SK-N-SH treated with all-trans-retinoic acid at 6 μM for 48 hours (cell line): ENCODE measurements around the gene C1QTNF3.

Experiments used
- ATAC-seq: fragments of 200-7000 bp; cut with Tn5 transposase; 3 replicates; pipeline ENCODE4 v1.9.1; 2020; ENCODE audit warnings: mild to moderate bottlenecking, moderate library complexity
- ARNTL ChIP-seq: fragments of 450-650 bp; formaldehyde crosslinking; IDR thresholded peaks from 2 replicates; pipeline ENCODE4 v1.5.0; 2020; ENCODE audit warnings: low read depth, mild to moderate bottlenecking, moderate library complexity, borderline replicate concordance
- CSDC2 ChIP-seq: fragments of 250-450 bp; sonication (Bioruptor Pico); IDR thresholded peaks from 2 replicates; pipeline ENCODE4 v1.5.0; 2020; ENCODE audit warnings: mild to moderate bottlenecking, moderate library complexity
- GLIS3 ChIP-seq: fragments of 250-450 bp; sonication (Bioruptor Pico); IDR thresholded peaks from 2 replicates; pipeline ENCODE4 v1.5.0; 2020; ENCODE audit warnings: mild to moderate bottlenecking, moderate library complexity
- ISL1 ChIP-seq: fragments of 250-450 bp; sonication (Bioruptor Pico); IDR thresholded peaks from 2 replicates; pipeline ENCODE4 v2.1.2; 2022; ENCODE audit warnings: mild to moderate bottlenecking, moderate library complexity
- OSR1 ChIP-seq: fragments of 250-450 bp; sonication (Bioruptor Pico); IDR thresholded peaks from 2 replicates; pipeline ENCODE4 v1.8.0; 2022; ENCODE audit warnings: moderate library complexity, mild to moderate bottlenecking, inconsistent platforms
- PPARA ChIP-seq: fragments of 250-450 bp; sonication (Bioruptor Pico); IDR thresholded peaks from 2 replicates; pipeline ENCODE4 v1.5.0; 2020; ENCODE audit warnings: mild to moderate bottlenecking, borderline replicate concordance
- SNAI2 ChIP-seq: fragments of 250-450 bp; sonication (Bioruptor Pico); IDR thresholded peaks from 2 replicates; pipeline ENCODE4 v1.5.0; 2020; ENCODE audit warnings: mild to moderate bottlenecking, moderate library complexity
- TCF4 ChIP-seq: fragments of 250-450 bp; sonication (Bioruptor Pico); IDR thresholded peaks from 2 replicates; pipeline ENCODE4 v1.8.0; 2021; ENCODE audit warnings: mild to moderate bottlenecking, moderate library complexity, borderline replicate concordance
- ZC3H10 ChIP-seq: fragments of 250-450 bp; sonication (Bioruptor Pico); IDR thresholded peaks from 2 replicates; pipeline ENCODE4 v1.5.1; 2021; ENCODE audit warnings: mild to moderate bottlenecking, moderate library complexity
- ZFP3 ChIP-seq: fragments of 250-450 bp; sonication (Bioruptor Pico); IDR thresholded peaks from 2 replicates; pipeline ENCODE4 v1.5.0; 2020; ENCODE audit warnings: mild to moderate bottlenecking, moderate library complexity
- ZNF565 ChIP-seq: fragments of 450-650 bp; formaldehyde crosslinking; conservative IDR thresholded peaks from 2 replicates; pipeline ENCODE4 v1.5.0; 2020; ENCODE audit warnings: low read depth, mild to moderate bottlenecking, moderate library complexity
- ZNF70 ChIP-seq: fragments of 450-650 bp; formaldehyde crosslinking; IDR thresholded peaks from 2 replicates; pipeline ENCODE4 v1.5.0; 2020; ENCODE audit warnings: mild to moderate bottlenecking, moderate library complexity
- ZNF8 ChIP-seq: fragments of 450-650 bp; formaldehyde crosslinking; IDR thresholded peaks from 2 replicates; pipeline ENCODE4 v1.5.0; 2020; ENCODE audit warnings: mild to moderate bottlenecking, moderate library complexity
- TF ChIP-seq, protein P1 (sequence below): fragments of 250-450 bp; sonication (Bioruptor Pico); IDR thresholded peaks from 2 replicates; pipeline ENCODE4 v1.5.1; 2021; ENCODE audit warnings: mild to moderate bottlenecking, moderate library complexity
- TF ChIP-seq, protein P2 (sequence below): fragments of 250-450 bp; sonication (Bioruptor Pico); IDR thresholded peaks from 2 replicates; pipeline ENCODE4 v1.5.0; 2020; ENCODE audit warnings: mild to moderate bottlenecking, moderate library complexity
- TF ChIP-seq, protein P3 (sequence below): fragments of 250-450 bp; sonication (Bioruptor Pico); IDR thresholded peaks from 2 replicates; pipeline ENCODE4 v1.8.0; 2021; ENCODE audit warnings: low read depth, mild to moderate bottlenecking, moderate library complexity, borderline replicate concordance
- TF ChIP-seq, protein P4 (sequence below): fragments of 250-450 bp; sonication (Bioruptor Pico); IDR thresholded peaks from 2 replicates; pipeline ENCODE4 v1.5.1; 2020; ENCODE audit warnings: low read depth, mild to moderate bottlenecking, moderate library complexity

Gene C1QTNF3

DNA sequence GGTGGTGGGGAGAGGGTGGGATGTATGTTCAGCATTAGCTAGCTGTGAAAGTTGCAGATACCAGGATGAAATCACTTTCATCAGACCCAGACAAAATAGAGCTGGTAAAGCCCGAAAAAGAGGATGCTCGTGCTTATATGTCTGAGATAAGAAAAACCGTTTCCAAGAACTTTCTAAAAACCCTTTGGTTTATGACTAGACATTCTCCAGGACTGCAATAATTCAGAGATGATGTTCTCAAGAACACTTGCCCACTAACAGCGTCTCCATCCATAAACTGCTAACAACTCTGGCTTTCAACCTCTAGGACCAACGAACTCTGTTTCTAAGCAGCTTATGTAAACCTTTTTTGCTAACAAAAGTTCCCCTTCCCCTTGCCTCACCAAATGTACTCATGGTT lies 26.8 kb downstream of the C1QTNF3 start (continued):
- TF ChIP-seq, protein P1, sequence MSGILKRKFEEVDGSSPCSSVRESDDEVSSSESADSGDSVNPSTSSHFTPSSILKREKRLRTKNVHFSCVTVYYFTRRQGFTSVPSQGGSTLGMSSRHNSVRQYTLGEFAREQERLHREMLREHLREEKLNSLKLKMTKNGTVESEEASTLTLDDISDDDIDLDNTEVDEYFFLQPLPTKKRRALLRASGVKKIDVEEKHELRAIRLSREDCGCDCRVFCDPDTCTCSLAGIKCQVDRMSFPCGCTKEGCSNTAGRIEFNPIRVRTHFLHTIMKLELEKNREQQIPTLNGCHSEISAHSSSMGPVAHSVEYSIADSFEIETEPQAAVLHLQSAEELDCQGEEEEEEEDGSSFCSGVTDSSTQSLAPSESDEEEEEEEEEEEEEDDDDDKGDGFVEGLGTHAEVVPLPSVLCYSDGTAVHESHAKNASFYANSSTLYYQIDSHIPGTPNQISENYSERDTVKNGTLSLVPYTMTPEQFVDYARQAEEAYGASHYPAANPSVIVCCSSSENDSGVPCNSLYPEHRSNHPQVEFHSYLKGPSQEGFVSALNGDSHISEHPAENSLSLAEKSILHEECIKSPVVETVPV (CRISPR knock-in tag), result no peak

DNA sequence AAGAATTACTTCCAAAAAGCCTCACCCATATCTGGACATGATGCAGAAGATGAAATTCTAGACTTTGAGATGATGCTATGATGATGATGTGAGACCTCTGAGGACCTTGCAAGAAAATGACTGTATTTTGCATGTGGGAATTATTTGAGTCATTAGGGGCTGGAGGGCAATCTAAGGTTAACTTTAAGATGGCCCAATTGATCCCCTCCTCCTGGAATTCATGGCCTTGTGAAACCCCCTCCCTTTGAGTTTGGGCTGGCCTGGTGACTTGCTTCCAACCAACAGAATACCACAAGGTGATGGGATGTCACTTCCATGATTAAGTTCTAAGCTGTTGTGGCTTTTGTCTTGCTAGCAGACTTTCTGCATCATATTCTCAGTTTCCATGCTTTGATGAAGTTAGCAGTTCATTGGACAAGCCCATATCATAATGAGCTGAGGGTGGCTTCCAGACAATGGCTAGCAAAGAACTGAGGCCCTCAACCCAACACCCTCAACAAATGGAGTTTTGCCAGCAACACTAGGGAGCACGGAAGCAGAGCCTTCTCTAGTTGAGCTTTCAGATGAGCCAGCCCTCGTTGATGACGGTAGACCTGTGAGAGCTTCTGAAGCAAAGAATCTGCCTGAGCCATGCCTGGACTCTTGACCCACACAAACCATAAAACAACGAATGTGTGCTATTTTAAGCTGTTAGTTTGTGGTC lies 27.7 kb downstream of the C1QTNF3 start:
- no peak for ATAC-seq
- TF ChIP-seq ISL1 (CRISPR knock-in tag) (no peak), OSR1 (CRISPR knock-in tag) (no peak), ZNF8 (CRISPR knock-in tag) (no peak), ZFP3 (CRISPR knock-in tag) (no peak), PPARA (no peak), GLIS3 (no peak), SNAI2 (CRISPR knock-in tag) (no peak), ARNTL (no peak)
- TF ChIP-seq, protein P2, sequence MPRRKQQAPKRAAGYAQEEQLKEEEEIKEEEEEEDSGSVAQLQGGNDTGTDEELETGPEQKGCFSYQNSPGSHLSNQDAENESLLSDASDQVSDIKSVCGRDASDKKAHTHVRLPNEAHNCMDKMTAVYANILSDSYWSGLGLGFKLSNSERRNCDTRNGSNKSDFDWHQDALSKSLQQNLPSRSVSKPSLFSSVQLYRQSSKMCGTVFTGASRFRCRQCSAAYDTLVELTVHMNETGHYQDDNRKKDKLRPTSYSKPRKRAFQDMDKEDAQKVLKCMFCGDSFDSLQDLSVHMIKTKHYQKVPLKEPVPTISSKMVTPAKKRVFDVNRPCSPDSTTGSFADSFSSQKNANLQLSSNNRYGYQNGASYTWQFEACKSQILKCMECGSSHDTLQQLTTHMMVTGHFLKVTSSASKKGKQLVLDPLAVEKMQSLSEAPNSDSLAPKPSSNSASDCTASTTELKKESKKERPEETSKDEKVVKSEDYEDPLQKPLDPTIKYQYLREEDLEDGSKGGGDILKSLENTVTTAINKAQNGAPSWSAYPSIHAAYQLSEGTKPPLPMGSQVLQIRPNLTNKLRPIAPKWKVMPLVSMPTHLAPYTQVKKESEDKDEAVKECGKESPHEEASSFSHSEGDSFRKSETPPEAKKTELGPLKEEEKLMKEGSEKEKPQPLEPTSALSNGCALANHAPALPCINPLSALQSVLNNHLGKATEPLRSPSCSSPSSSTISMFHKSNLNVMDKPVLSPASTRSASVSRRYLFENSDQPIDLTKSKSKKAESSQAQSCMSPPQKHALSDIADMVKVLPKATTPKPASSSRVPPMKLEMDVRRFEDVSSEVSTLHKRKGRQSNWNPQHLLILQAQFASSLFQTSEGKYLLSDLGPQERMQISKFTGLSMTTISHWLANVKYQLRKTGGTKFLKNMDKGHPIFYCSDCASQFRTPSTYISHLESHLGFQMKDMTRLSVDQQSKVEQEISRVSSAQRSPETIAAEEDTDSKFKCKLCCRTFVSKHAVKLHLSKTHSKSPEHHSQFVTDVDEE, result no peak

DNA sequence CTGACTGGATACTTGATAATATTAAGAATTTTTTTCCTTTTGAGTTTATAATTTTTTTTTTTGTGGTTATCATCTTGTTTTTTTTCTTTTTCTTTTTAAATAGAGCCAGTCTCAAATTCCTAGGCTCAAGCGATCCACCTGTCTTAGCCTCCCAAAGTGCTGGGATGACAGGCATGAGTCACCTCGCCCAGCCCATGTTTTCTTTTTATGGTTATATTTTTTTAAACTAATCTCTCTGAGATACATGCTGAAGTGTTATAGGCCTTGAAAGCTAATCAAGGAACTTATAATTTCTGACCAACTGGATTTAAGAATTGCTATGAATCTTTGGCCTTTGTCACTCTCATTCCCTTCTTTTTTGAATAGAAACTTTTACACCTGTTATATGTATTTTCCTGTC lies 28.4 kb downstream of the C1QTNF3 start:
- TF ChIP-seq, protein P3, sequence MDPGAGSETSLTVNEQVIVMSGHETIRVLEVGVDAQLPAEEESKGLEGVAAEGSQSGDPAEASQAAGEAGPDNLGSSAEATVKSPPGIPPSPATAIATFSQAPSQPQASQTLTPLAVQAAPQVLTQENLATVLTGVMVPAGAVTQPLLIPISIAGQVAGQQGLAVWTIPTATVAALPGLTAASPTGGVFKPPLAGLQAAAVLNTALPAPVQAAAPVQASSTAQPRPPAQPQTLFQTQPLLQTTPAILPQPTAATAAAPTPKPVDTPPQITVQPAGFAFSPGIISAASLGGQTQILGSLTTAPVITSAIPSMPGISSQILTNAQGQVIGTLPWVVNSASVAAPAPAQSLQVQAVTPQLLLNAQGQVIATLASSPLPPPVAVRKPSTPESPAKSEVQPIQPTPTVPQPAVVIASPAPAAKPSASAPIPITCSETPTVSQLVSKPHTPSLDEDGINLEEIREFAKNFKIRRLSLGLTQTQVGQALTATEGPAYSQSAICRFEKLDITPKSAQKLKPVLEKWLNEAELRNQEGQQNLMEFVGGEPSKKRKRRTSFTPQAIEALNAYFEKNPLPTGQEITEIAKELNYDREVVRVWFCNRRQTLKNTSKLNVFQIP (CRISPR knock-in tag), result no peak
- TF ChIP-seq CSDC2 (no peak), ZC3H10 (CRISPR knock-in tag) (no peak), ZFP3 (CRISPR knock-in tag) (no peak), ZNF565 (CRISPR knock-in tag) (no peak), ZNF70 (CRISPR knock-in tag) (no peak)
- TF ChIP-seq, protein P2, result no peak
- TF ChIP-seq, protein P4, sequence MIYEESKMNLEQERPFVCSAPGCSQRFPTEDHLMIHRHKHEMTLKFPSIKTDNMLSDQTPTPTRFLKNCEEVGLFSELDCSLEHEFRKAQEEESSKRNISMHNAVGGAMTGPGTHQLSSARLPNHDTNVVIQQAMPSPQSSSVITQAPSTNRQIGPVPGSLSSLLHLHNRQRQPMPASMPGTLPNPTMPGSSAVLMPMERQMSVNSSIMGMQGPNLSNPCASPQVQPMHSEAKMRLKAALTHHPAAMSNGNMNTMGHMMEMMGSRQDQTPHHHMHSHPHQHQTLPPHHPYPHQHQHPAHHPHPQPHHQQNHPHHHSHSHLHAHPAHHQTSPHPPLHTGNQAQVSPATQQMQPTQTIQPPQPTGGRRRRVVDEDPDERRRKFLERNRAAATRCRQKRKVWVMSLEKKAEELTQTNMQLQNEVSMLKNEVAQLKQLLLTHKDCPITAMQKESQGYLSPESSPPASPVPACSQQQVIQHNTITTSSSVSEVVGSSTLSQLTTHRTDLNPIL (CRISPR knock-in tag), result no peak
- ATAC-seq, result no peak

DNA sequence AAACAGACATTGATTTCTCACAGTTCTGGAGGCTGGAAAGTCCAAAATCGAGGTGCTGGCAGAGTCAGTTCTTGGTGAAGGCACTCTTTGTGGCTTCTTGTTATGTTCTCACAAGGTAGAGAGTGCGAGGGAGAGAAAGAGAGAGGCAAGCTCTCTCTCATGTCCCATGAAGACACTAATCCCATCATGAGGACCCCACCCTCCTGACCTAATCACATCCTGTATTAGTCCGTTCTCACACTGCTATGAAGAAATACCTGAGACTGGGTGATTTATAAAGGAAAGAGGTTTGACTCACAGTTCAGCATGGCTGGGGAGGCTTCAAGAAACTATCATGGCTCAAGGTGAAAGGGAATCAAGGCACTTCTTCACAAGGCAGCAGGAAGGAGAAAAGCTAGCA lies 29.5 kb downstream of the C1QTNF3 start:
- TF ChIP-seq, protein P1 (CRISPR knock-in tag), result no peak
- TF ChIP-seq ZC3H10 (CRISPR knock-in tag), result no peak
- no peak for TF ChIP-seq TCF4
- no peak for TF ChIP-seq CSDC2
- ATAC-seq, result no peak
